ENCODE data around the gene SCYGR6. TPM values are rescaled to one million over a fixed set of nuclear protein-coding genes. Genes with fewer than 3 reads are reported as not detected.

Gene SCYGR6
- total RNA-seq, 2 experiments from 2014 or later, result not detected

DNA sequence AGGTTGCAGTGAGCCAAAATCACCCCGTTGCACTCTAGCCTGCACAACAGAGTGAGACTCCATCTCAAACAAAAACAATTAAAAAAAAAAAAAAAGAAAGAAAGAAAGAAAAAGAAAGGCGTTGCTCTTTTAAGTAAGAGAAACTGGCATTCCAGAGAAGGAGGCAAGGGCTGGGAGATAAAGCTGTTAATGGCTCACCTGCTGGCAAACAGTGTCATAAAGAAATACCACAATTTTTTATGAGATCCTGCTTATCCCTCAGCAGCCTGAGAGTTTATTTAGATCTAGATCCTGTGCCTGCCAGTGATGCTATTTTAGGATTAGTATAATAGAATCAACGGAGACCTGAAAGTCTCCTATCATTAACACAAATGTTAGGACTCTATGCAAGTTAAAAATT, 23.0 kb downstream of the SCYGR6 start:
- H3K27me3 Mint-ChIP-seq, result peaks cover 7% of the 10 kb centered on the region
- no peak overlapping the region for H3K27ac Mint-ChIP-seq
- no peaks in the 10 kb centered on the region for H3K4me1 Mint-ChIP-seq
- ATAC-seq, result no peak
- DNase-seq, result no peak
- no peaks in the 10 kb centered on the region for H3K36me3 Mint-ChIP-seq
- CTCF ChIA-PET, result no interaction called here
- H3K4me3 Mint-ChIP-seq, result no peak overlapping the region
- no peaks in the 10 kb centered on the region for H3K9me3 Mint-ChIP-seq (ENCODE audit: low read depth)

- CTCF ChIA-PET, result no interaction called here
- Mint-ChIP-seq H3K36me3 (no peaks in the 10 kb centered on the region), H3K4me3 (no peak overlapping the region), H3K27me3 (peaks cover 17% of the 10 kb centered on the region), H3K9me3 (ENCODE audit: low read depth) (no peaks in the 10 kb centered on the region), H3K4me1 (no peaks in the 10 kb centered on the region), H3K27ac (no peak overlapping the region)
- DNase-seq (no peak), ATAC-seq (no peak)
Observed at GRCh38 chr2:227696990-227697679, 27.4 kb downstream of the SCYGR6 start.

DNA sequence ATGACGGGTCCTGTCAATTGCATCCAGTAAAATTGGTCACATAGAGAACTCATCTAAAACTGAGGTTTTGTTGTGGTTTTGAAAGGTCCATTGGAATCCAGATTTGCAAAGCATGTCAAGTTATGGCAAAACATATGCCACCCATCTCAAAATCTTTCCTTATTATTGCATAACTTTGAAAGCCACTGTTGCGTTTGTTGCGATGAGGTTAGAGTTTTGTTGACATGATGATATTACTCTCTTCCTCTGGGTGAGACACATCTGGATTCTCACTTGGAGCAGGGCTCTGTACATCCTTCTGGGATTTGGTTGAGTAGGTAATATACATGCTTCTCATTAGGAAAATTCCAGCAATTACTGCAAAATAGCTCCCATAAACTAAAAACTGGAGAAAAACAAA, 37.4 kb downstream of the SCYGR6 start:
- no peak for DNase-seq
- ATAC-seq, result no peak
- peaks cover 21% of the 10 kb centered on the region for H3K27me3 Mint-ChIP-seq
- H3K36me3 Mint-ChIP-seq, result no peaks in the 10 kb centered on the region
- H3K9me3 Mint-ChIP-seq (ENCODE audit: low read depth), result no peaks in the 10 kb centered on the region
- H3K4me3 Mint-ChIP-seq, result no peak overlapping the region
- H3K27ac Mint-ChIP-seq, result no peak overlapping the region
- no peaks in the 10 kb centered on the region for H3K4me1 Mint-ChIP-seq
- CTCF ChIA-PET, result no interaction called here

GRCh38 chr2:227684258-227684657, 40.3 kb downstream of the SCYGR6 start:
- Mint-ChIP-seq H3K4me3 (no peak overlapping the region), H3K4me1 (no peaks in the 10 kb centered on the region), H3K36me3 (no peaks in the 10 kb centered on the region), H3K9me3 (ENCODE audit: low read depth) (no peaks in the 10 kb centered on the region), H3K27me3 (peaks cover 7% of the 10 kb centered on the region), H3K27ac (no peak overlapping the region)
- no peak for DNase-seq
- CTCF ChIA-PET, result no interaction called here
- no peak for ATAC-seq

- no peaks in the 10 kb centered on the region for H3K36me3 Mint-ChIP-seq
- H3K27ac Mint-ChIP-seq, result no peak overlapping the region
- no peaks in the 10 kb centered on the region for H3K4me1 Mint-ChIP-seq
- H3K4me3 Mint-ChIP-seq, result no peak overlapping the region
- ATAC-seq, result no peak
- no peak for DNase-seq
- CTCF ChIA-PET, result no interaction called here
- no peaks in the 10 kb centered on the region for H3K9me3 Mint-ChIP-seq (ENCODE audit: low read depth)
- no peaks in the 10 kb centered on the region for H3K27me3 Mint-ChIP-seq
Observed at GRCh38 chr2:227677928-227678327, 46.6 kb downstream of the SCYGR6 start.

- Mint-ChIP-seq H3K4me1 (no peaks in the 10 kb centered on the region), H3K27ac (no peak overlapping the region), H3K9me3 (ENCODE audit: low read depth) (no peaks in the 10 kb centered on the region), H3K36me3 (no peaks in the 10 kb centered on the region), H3K27me3 (peaks cover 9% of the 10 kb centered on the region), H3K4me3 (no peak overlapping the region)
- ATAC-seq, result no peak
- DNase-seq, result no peak
- CTCF ChIA-PET, result no interaction called here
Observed at GRCh38 chr2:227674485-227674884, 50.1 kb downstream of the SCYGR6 start.

Other genes with a start within 250 kb of the SCYGR6 start
- gene SCYGR2, start 125.9 kb downstream of the SCYGR6 start, total RNA-seq, result not detected
- gene SCYGR3, start 109.9 kb downstream of the SCYGR6 start, total RNA-seq, result not detected
- not detected for gene SCYGR4, start 107.3 kb downstream of the SCYGR6 start, total RNA-seq
- not detected for gene SCYGR5, start 58.0 kb downstream of the SCYGR6 start, total RNA-seq
- not detected for gene SLC19A3, start 6.7 kb downstream of the SCYGR6 start, total RNA-seq
- not detected for gene SCYGR7, start 3.6 kb upstream of the SCYGR6 start, total RNA-seq
- not detected for gene SCYGR8, start 21.1 kb upstream of the SCYGR6 start, total RNA-seq
- under 1 TPM in 1 of 2 experiments, not detected in 1; 0.82 TPM for gene CCL20, start 89.1 kb upstream of the SCYGR6 start, total RNA-seq
- gene DAW1, start 146.9 kb upstream of the SCYGR6 start, total RNA-seq, result not detected